Lower leg skin (tissue), 3 donors: ENCODE measurements around the gene NPM3.

Experiments used
- POLR2A ChIP-seq, 2 donors: fragments of 450-650 bp; IDR thresholded peaks; one replicate each; pipeline ENCODE4 v1.6.1; 2016 to 2017; ENCODE audit warnings: antibody characterized with exemption in 2 of 2, mild to moderate bottlenecking in 1 of 2, moderate library complexity in 1 of 2
- TF ChIP-seq, protein P1 (sequence below), 3 donors: fragments of 450-650 bp; IDR thresholded peaks; one replicate each; pipeline ENCODE4 v1.5.1; 2016; ENCODE audit warnings: antibody characterized with exemption in 3 of 3, mild to moderate bottlenecking in 3 of 3, moderate library complexity in 2 of 3

DNA sequence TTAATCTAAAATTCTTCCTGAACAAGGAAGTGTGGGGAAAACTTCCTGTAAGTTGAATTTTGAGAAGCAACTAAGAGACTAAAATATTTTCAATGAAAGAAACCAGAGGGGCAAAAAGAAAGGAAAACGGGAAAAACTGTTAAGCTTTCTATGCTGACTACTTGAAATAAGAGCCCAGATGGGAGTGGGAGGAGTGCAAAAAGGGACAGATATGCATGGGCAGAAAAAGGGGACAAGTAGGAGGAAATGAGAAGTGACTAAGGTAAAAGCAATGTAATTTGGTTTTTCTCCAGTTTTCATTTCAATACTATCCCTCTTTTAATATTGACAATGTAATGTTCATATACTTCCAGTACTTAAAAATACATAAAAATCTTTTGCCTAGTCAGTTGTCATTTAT, 23.9 kb upstream of the NPM3 start:
- TF ChIP-seq, protein P1, sequence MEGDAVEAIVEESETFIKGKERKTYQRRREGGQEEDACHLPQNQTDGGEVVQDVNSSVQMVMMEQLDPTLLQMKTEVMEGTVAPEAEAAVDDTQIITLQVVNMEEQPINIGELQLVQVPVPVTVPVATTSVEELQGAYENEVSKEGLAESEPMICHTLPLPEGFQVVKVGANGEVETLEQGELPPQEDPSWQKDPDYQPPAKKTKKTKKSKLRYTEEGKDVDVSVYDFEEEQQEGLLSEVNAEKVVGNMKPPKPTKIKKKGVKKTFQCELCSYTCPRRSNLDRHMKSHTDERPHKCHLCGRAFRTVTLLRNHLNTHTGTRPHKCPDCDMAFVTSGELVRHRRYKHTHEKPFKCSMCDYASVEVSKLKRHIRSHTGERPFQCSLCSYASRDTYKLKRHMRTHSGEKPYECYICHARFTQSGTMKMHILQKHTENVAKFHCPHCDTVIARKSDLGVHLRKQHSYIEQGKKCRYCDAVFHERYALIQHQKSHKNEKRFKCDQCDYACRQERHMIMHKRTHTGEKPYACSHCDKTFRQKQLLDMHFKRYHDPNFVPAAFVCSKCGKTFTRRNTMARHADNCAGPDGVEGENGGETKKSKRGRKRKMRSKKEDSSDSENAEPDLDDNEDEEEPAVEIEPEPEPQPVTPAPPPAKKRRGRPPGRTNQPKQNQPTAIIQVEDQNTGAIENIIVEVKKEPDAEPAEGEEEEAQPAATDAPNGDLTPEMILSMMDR (IDR thresholded peaks at IDR 0.05), result no peak
- TF ChIP-seq POLR2A (IDR thresholded peaks at IDR 0.05), result no peak
